Neutrophil (primary cell): ENCODE data around the gene SNRPD2.

Source experiments
- H3K27ac ChIP-seq: fragments of 200-600 bp; sonication (generic); 2 replicates; pipeline ENCODE4 v1.5.1; 2016; ENCODE audit warnings: mild to moderate bottlenecking, moderate library complexity
- H3K27me3 ChIP-seq: fragments of 200-600 bp; sonication (generic); 2 replicates; pipeline ENCODE4 v1.6.0; 2016; ENCODE audit warnings: mild to moderate bottlenecking
- H3K36me3 ChIP-seq: fragments of 200-600 bp; sonication (generic); 2 replicates; pipeline ENCODE4 v1.5.1; 2017
- H3K4me1 ChIP-seq, 2 experiments: fragments of 200-600 bp in 1 of 2; sonication (generic) in 1 of 2; 1 replicate in 1 of 2; 2 replicates in 1 of 2; pipeline versions ENCODE4 v1.5.1 to v1.6.1; 2013 to 2016; ENCODE audit warnings: low read depth in 1 of 2, low read length in 1 of 2, mild to moderate bottlenecking in 1 of 2, moderate library complexity in 1 of 2; ENCODE audit not compliant: control insufficient read depth in 1 of 2, insufficient read depth in 1 of 2
- H3K4me3 ChIP-seq, 2 experiments: fragments of 200-600 bp in 1 of 2; sonication (generic) in 1 of 2; 1 replicate in 1 of 2; 2 replicates in 1 of 2; pipeline ENCODE4 v1.5.1; 2013 to 2016; ENCODE audit warnings: low read depth in 1 of 2, low read length in 1 of 2, mild to moderate bottlenecking in 1 of 2, moderate library complexity in 1 of 2
- H3K9me3 ChIP-seq: fragments of 200-600 bp; sonication (generic); 2 replicates; pipeline ENCODE4 v1.5.1; 2016
- CTCF ChIP-seq: fragments of 200-600 bp; sonication (generic); IDR thresholded peaks from 2 replicates; pipeline ENCODE4 v1.5.1; 2016; ENCODE audit warnings: antibody characterized with exemption

Gene SNRPD2

GRCh38 chr19:45705710-45706415 lies 14.1 kb upstream of the SNRPD2 start:
- TF ChIP-seq CTCF, result no peak
- H3K9me3 ChIP-seq, result no peaks in the 10 kb centered on the region
- H3K27me3 ChIP-seq, result no peaks in the 10 kb centered on the region
- no peak overlapping the region for H3K4me3 ChIP-seq
- H3K4me1 ChIP-seq, result no peaks in the 10 kb centered on the region
- H3K36me3 ChIP-seq, result peaks cover 7% of the 10 kb centered on the region
- H3K27ac ChIP-seq, result no peak overlapping the region

- no peaks in the 10 kb centered on the region for H3K27me3 ChIP-seq
- no peak overlapping the region for H3K4me3 ChIP-seq
- H3K9me3 ChIP-seq, result no peaks in the 10 kb centered on the region
- peaks cover 7% of the 10 kb centered on the region for H3K36me3 ChIP-seq
- no peak for TF ChIP-seq CTCF
- no peaks in the 10 kb centered on the region for H3K4me1 ChIP-seq
- no peak overlapping the region for H3K27ac ChIP-seq
These were observed 13.4 kb upstream of the SNRPD2 start for GRCh38 chr19:45705115-45705514.

- no peak for TF ChIP-seq CTCF
- no peaks in the 10 kb centered on the region for H3K27me3 ChIP-seq
- peaks cover 7% of the 10 kb centered on the region for H3K36me3 ChIP-seq
- no peaks in the 10 kb centered on the region for H3K4me1 ChIP-seq
- H3K4me3 ChIP-seq, result no peak overlapping the region
- H3K27ac ChIP-seq, result no peak overlapping the region
- H3K9me3 ChIP-seq, result no peaks in the 10 kb centered on the region
These were observed 9.9 kb upstream of the SNRPD2 start for GRCh38 chr19:45701676-45702075.

- Histone ChIP-seq H3K9me3 (no peaks in the 10 kb centered on the region), H3K4me3 (peak overlapping the region; percentile 84 to 97), H3K27ac (peak overlapping the region; percentile 94), H3K4me1 (peaks cover 21 to 22% of the 10 kb centered on the region in 2 experiments), H3K36me3 (peaks cover 6% of the 10 kb centered on the region), H3K27me3 (no peaks in the 10 kb centered on the region)
- TF ChIP-seq CTCF, result peak; percentile 78
These were observed 1.5 kb upstream of the SNRPD2 start for GRCh38 chr19:45693106-45693788.

GRCh38 chr19:45692187-45693105 lies 693 bp upstream of the SNRPD2 start, which contains the start of gene QPCTL:
TSS of gene QPCTL (plus strand) at chr19:45692666. CDS start at chr19:45692704, 38 bp downstream.
- H3K4me3 ChIP-seq, result peak within 1 kb of the TSS; percentile 84 to 97
- H3K36me3 ChIP-seq, result peaks cover 14% of the 10 kb centered on the region
- peak within 1 kb of the TSS; percentile 94 for H3K27ac ChIP-seq
- H3K27me3 ChIP-seq, result no peaks in the 10 kb centered on the region
- H3K4me1 ChIP-seq, result peaks cover 21 to 22% of the 10 kb centered on the region in 2 experiments
- no peaks in the 10 kb centered on the region for H3K9me3 ChIP-seq
- TF ChIP-seq CTCF, result peak; percentile 32
